HG02610 (cell line): ENCODE data around the gene ALK.

Experiments used
- ATAC-seq: cut with Tn5 transposase; IDR thresholded peaks from one replicate; pipeline ENCODE4 v1.9.1; 2021; ENCODE audit warnings: mild to moderate bottlenecking, moderate library complexity; ENCODE audit not compliant: unreplicated experiment

Gene ALK

DNA sequence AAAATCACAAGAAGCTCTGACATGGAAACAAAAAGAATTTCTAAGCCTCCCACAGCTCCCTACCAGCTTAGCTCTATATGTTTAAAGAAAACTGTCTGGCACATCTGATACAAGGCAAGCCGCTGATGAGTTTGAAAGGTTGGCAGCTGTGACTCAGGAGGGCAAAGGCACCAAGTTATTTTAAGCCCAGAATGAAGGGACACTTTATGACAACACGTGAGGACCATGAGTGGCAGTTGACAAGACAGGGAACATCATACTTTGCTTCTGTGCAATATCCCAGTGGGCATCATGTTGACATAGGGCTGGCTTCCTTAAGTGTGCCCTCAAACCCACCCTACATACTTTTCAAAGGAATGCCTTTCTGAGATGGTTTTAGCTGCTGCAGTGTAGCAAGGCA is 533.3 kb downstream of the ALK start:
- no peak for ATAC-seq

DNA sequence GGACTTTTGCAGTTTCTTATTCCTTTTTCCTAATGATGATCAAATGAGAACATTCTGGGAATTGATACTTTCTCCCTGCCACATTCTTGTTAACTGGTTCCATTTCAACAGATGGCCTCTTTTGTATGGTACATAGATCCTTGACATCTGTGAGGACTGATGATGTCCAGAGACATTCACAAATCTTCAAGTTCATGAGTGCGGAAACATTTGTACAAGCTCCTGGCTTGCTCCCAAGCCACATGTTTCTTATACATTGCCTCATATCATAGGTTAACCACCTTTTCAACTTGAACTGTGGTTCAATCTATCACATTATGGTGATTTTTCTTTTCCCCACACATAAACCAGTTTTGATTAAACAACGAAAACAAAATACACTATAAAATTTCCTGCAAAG is 538.9 kb downstream of the ALK start:
- ATAC-seq: no peak

DNA sequence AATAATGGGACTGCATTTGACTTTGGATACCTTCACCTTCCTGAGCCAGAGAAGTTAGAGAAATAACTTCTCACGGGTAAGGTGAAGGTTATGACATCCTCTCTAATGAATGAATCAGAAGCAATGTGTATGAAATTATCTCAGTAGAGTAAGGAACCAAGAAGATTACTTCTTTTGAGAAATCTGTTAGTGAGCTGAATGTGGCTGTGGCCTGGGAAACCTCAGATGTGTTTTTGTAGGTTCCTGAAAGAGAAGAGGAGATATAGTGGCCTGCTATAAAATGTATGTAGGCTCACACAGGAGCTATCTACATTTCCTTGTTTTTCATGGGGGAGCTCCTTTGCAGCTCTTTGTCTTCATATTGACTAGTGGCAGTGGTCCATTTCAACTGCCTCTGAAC is 543.6 kb downstream of the ALK start:
- ATAC-seq: no peak

DNA sequence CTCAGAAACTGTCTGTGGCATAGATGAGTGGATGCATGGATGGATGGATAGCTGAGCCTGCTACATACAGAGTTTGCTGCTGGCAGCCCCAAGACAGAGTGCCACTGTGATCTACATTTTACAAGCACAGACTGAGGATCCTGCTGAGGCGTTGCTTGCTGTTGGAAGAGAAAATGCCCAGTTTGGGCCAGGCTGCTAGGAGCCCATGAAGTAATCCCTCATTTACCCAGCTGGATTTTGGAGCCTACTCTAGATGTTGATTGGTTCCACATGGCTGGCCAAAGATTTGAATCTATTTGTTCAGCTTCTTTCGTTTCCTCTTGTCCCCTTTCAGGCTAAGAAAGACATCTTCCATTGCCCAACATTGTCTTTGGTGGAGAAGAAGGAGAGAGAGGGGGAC is 544.8 kb downstream of the ALK start:
- no peak for ATAC-seq

DNA sequence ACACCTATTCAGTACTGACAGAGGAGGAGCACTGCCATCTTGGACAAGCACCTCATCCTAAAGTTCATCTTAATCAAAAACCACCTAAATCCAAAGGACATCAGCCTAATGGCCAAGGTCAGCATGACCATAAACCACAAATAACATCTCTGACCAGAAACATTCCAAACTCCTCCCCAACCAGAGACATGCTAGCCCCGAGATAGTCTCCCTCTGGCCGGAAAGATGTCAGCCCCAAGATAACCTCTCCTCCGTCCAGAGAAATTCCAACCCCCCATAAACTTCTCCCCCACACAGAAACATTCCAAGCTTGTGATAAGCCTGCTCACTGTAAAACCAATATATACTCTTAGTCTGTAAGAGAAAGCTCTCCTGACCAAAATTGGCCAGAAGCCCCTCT is 545.5 kb downstream of the ALK start:
- no peak for ATAC-seq

DNA sequence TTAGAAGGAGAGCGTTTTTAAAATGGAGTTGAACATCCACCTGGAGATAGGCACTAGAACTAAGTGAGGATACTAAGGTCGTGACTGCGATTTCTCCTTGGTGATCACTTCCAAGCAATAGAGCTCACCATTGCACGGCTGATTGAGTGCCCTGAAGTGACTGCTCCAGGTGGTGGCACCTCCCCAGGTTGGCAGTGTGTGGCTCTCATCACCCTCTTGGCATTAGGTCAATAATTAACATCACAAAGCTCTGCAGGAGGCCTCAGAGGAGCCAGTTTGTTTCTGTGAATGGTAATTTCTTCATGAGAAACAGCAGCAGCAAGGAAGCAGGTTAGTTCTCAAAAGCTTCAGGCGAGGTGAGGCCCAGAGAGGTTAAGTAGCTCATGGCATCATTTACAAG is 546.6 kb downstream of the ALK start:
- ATAC-seq: no peak

DNA sequence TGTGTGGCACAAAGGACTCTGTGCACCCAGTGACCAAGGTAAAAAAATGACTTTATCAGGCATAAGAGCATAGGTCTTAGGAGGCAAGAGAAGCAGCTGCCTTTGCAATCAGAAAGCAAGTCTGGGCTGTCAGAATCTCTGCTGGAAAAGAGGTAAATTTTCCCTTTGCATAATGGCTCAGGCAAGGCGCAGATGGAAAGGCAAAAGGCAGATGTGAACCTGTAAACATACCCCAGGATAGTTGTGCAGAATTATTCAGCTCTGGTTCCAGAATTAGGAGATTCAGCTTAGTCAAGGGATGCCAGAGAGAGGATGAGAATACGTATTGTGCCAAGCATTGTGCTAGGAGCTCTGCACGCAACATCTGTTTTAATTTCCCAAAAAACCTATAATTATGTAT is 547.5 kb downstream of the ALK start:
- no peak for ATAC-seq

DNA sequence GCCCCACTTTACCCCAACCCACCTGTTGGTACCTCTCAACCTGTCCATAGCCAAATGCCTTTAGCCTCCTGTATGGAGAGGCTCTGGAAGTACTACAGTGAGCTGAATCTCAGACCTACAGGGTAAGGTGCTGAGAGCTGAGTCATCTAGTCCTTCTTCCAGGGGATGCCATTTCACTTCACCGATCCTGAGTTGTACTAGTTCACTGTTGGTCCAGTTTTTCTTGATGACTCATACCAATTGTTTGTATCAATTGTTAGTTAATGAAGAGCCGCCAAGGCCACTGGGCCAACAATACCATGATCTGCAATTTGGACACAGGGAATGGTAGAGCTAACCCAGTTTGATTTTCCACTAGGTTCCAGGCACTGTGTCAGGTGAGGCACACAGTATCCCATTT is 549.2 kb downstream of the ALK start:
- no peak for ATAC-seq

DNA sequence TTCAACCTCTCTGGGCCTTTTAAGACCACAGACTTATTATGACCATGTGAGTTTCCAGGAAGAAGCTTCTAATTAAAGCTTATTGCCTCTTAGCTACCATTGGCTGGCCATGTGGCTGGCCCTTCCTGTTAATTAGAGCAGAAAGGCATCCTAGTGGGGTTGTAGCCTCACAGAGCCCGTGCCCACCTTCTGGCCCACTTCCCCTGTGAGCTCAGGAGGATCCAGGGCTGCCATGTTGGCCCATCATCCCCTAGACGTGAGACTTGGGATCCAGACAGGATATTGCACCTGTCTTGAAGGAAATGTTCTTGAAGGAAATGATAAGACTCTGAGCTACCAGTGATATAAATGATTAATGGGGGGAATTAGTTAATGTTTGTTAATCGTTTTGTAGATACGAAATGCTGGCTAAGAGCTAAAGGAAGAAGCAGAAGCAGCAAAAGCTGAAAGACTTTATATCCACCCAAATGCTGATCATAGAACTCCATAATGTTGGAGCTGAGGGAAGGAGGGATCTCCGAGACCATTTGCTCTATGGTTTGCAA is 550.7 kb downstream of the ALK start:
- no peak for ATAC-seq

DNA sequence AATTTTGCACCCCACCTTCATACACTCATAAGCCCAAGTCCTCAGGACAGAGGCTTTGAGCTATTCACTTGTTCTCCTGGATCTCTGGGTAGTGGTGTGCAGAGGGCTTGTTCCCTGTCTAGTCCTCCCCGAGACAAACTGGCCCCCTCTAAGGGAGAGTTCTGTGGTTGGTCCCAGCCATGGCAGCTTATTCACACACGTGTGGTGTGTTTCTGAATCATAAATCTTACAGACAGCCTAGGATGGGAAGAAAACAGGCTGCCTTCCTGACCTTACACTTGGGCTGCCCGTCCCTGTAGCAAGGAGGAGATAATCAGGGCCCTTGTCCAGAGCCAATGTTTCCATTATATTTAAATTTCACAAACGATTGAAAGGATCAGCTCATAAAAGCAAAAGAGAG is 551.2 kb downstream of the ALK start:
- no peak for ATAC-seq

DNA sequence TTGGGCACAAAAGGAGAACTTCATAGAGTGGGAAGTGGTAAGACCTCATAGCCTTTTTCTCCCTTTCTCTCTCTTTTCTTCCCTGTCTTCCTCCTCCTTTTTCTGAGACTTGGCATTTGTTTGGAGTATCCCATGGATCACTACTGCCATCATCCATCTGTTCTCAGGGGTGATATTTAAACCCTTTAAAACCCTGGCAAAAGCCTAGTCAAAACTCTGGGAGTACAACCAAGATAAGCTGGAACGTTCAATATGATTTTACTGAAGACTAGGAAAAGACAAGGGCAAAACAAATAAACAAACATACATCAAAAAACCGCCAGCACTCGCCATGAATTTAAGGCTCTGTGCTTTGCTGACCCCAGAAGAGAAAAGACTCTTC is 552.7 kb downstream of the ALK start:
- no peak for ATAC-seq

DNA sequence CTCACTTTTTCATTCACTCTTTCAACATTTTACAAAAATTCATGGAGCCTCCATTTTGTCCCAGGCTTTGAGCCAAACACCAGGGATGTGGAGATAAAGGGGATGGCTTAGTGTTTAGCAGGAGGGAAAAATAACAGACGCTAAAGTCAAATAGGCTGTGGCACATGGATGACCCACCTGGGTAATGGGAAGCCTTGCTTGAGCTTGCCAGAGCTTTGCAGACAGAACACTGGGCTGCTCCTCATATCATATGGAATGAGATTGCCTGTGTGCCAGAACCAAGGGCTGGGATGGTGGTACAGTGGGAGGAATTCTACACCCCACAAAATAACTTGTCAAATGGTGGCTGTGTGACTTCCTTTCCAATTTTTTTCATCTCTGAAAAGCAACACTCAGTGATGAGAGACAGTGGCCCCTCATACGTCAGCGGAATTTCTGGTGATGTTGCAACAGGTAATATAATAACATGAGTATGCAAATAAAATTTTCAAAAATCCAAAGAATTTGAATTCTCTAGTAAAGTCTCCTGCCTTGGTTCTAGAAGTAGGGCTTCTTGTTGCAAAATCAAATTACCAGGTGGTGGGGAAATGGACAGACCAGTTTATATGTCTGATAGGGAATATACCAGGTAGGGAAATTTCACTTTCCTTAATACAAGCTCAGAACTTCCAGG is 553.3 kb downstream of the ALK start:
- ATAC-seq: no peak

DNA sequence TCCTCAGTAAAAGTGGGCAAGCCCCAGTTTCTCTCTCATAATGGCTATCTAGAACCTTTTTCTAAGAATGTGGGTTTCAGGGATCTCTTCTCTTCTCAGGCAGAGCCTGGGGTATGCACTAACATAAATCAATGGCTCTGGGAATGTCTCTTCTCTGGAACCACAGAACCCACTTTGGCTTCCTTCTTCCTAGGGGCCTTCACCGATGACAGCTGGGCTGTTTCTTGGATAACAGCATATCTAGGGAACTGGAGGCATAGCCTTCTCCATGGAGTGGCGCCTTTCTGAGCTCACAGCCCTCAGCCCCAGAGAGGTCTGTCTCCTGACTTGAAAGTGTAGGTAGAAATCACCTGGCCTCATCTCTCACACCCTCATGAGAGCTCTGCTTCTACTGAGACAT is 558.3 kb downstream of the ALK start:
- ATAC-seq: no peak

DNA sequence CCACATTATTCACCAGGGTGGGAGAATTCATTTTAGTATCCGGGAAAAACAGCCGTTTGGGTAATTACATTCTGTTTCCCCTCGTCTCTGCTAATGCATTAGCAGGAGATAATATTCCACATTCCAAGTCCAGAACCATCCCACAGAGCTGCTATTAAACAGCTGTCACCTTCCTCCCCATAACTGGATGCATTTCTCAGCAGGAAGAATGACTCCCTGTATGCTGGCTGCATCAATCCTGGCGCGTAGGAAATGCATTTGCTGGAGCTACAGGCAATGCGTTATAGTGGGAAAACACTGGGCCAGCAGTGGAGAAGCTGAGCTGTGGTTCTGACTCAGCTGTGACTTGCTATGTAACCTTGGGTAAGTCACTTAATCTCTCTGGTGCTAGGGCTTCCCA is 560.2 kb downstream of the ALK start:
- no peak for ATAC-seq

DNA sequence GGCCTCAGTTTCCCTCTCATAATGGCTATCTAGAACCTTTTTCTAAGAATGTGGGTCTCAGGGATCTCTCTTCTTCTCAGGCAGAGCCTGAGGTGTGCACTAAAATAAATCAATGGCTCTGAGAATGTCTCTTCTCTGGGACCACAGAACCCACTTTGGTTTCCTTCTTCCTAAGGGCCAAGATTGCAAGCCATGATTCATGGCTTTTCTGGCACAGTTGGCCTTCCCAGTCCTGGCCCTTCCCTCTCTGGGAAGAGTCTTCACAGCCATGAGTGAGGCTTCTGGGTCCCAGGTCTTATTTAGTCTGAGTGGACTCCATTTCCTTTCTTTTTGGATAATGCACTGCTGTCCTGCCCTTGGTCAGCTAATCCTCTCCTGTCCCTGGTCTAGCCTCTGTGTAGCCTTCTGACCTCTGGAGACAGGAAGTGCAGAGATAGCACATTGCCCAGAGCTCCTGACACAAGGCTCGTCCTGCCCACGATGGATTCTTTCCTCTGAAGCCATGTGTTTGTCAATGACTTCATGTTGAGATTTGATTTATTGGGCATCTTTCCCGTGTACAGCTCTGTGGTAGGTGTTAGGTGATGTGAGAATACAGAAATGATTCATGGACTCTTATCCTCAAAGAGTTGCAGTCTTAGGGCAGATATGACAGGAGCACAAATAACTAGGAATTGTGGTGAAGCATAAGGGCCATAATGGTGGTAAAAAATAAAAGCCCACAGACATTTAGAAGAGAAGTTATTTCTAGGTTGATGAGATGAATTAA is 561.2 kb downstream of the ALK start:
- no peak for ATAC-seq

DNA sequence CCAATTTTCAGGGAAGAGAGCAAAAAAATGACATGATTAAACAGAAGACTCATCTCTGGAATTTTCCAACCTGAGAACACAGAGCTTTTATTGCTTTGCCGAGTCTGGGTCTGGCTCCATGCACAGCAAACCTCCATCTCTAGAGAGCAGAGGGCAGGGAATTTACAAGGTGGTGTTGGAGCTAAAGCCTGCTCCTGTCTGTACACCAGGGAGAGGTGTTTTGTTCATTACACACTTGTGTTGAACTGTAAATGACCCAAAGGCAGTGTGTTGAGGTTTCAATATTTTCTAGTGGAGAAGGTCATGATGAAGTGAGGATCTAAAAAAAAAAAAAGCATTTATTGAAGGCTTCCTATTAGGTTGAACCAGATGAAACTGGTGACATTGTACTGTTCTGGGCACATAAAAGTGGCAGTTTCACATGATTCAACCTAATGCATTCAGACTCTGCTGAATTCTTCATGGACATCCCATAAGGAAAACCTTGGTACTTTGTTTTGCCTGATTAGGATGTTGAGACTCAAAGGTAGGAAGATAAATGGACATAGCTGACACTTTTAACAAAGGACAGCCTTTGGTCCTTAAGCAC is 567.9 kb downstream of the ALK start:
- ATAC-seq: no peak

DNA sequence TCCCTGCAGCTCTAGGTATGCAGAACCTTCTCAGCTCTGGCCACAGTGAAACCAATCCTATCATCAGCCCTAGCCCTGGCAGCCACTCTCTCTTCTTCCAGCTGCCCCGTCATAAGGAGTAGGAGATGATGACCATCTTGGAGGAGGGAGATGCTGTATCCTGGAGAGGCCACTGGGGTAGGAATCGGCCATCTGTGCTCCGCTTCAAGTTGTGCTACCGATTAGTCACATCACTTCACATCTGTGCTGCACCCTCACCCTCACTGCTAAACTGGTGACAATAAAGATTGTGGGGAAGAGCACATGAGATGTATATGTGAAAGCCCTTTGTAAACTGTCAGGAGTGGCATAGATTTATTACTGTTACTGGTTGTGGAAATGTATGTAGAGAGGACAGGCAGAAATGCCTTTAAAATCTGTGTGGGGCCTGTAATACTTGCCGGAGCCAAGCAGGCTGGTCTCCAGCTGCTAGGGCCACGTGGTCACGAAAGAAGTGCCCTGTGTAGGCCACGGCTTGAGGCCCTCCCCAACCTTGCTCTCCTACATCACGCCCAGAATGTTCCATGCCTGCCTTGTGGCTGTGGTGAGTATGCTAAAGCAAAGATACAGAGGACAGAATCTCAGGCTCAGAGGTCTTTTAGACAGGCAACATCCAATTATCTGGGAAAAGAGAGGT is 569.3 kb downstream of the ALK start:
- ATAC-seq: no peak

DNA sequence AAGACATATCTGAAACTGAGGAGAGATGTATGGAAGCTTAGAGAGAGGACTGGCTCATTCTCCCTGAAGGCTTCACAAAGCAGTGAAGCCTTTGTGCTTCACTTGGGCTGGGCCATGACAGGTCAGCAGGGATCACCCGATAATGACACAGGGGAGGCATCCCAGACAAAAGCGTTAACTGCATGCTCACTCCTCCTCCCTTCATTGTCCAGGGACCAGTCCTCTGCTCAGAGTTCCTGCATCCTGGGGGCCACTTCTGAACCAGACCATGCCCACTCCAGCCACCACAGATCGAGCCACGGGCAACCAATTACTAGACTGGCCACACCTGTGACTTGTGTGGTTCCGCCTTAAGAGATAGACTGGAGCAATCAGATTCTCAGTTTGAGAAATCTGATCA is 570.1 kb downstream of the ALK start:
- ATAC-seq: no peak

DNA sequence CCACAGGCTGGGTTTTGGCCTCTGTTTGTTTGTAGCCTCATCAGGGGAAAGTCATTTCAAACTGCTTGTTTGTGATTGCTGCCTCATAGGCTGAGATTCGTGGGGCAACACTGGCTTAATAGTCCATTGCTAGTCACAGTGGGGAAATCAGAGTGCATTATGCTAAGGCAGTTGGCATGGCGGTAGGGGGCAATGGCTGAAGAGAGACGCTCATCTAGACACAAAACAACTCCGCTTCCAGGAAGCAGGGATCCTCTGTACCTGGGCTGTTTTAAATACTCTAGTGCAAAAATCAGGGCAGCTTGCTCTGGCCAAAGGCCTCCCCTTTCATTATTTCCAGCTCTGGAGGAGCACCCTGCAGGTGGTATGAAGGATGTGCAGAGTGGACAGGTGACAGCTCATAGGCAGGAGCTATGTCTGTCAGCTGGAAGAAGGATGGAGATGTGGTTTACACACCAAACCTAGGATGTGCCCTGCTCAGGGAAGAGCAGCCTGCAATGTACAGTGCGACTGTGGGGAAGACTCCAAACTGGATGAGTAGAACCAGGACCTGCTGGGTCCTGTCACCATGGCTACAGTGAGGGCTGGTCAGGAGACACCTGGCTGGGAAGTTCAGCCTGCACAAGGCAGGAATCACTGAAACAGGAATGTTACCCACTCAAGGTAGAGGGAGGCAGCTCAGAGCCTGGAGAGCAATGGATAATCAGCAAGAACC is 571.9 kb downstream of the ALK start:
- no peak for ATAC-seq

DNA sequence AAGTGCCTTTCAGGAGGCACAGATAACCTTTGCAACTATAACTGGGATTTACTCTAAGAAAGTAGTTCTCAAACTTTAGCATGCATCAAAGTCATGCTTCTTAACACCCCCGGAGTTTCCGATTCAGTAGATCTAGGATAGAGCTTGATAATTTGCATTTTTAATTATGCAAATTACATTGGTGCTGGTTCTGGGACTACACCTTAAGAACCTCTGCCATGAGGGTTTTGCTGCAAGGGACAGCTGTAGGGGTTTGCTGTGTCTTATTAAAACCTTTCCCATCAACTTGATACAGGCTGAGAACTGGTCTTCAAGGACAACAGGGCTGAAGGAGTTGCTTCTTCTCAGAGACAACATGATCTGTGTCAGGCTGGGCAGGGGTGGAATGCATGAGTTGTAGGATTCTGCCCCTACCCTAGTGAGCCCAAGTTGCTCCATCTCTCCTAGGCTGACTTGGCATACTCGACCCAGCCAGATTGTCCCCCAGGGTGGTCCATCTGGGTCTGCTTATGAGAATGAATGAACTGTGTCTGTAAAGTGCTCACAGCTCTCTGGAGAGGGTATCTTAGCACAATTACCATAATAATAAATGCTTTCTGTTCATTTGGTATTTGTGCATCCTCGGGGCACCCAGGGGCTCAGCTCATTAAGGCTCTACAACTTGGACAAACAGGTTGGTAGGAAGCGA is 573.5 kb downstream of the ALK start:
- ATAC-seq: no peak
